ENCODE data around the gene TRIM62.

DNA sequence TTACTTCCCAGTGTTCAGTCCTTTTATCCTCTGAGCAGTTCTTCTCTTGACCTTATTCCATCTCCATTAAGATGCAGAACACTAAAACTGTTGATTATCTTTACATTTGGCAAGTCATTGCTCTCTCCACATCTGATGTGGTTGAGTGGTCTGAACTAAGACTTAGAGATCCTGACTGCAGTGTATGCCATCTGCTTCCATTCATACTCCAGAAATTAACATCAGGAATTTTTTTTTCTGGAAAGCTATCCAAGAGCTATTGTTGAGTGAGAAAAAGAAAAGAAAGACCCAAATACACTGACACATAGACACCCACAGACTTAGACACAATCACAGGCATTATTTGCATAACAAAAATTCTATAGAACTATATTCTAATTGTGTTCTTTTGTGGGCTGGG, 3.7 kb upstream of the TRIM62 start:
- TF ChIP-seq, protein P1, sequence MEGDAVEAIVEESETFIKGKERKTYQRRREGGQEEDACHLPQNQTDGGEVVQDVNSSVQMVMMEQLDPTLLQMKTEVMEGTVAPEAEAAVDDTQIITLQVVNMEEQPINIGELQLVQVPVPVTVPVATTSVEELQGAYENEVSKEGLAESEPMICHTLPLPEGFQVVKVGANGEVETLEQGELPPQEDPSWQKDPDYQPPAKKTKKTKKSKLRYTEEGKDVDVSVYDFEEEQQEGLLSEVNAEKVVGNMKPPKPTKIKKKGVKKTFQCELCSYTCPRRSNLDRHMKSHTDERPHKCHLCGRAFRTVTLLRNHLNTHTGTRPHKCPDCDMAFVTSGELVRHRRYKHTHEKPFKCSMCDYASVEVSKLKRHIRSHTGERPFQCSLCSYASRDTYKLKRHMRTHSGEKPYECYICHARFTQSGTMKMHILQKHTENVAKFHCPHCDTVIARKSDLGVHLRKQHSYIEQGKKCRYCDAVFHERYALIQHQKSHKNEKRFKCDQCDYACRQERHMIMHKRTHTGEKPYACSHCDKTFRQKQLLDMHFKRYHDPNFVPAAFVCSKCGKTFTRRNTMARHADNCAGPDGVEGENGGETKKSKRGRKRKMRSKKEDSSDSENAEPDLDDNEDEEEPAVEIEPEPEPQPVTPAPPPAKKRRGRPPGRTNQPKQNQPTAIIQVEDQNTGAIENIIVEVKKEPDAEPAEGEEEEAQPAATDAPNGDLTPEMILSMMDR (IDR thresholded peaks at IDR 0.05): no peak
- TF ChIP-seq POLR2A (IDR thresholded peaks at IDR 0.05) (no peak), POLR2AphosphoS5 (IDR thresholded peaks at IDR 0.05) (no peak)

Data from breast epithelium (tissue), 3 donors.